Suprapubic skin (tissue), 4 donors: ENCODE measurements around the gene ZCCHC13. TPM values are rescaled to one million over a fixed set of nuclear protein-coding genes. Genes with fewer than 3 reads are reported as not detected.

Source experiments
- DNase-seq, 2 donors: peaks; one replicate each; pipeline ENCODE4 v3.0.0-alpha.2; 2019; ENCODE audit warnings: low spot score in 2 of 2
- H3K27ac ChIP-seq: fragments of 200-600 bp; sonication (generic); one replicate; pipeline ENCODE4 v1.5.1; 2019
- H3K27me3 ChIP-seq: fragments of 200-600 bp; sonication (generic); one replicate; pipeline ENCODE4 v1.5.1; 2019
- H3K36me3 ChIP-seq: fragments of 200-600 bp; sonication (generic); one replicate; pipeline ENCODE4 v1.5.1; 2019
- H3K4me1 ChIP-seq: fragments of 200-600 bp; sonication (generic); one replicate; pipeline ENCODE4 v1.5.1; 2019
- H3K4me3 ChIP-seq: fragments of 200-600 bp; sonication (generic); one replicate; pipeline ENCODE4 v1.5.1; 2019; ENCODE audit warnings: mild to moderate bottlenecking
- H3K9me3 ChIP-seq: fragments of 200-600 bp; sonication (generic); one replicate; pipeline ENCODE4 v1.5.1; 2019
- EP300 ChIP-seq: sonication (generic); formaldehyde crosslinking; IDR thresholded peaks from one replicate; pipeline ENCODE4 v1.6.1; 2017; ENCODE audit warnings: antibody characterized with exemption
- POLR2A ChIP-seq, 2 donors: fragments of 450-650 bp; IDR thresholded peaks; one replicate each; pipeline ENCODE4 v1.6.1; 2017; ENCODE audit warnings: antibody characterized with exemption in 2 of 2, mild to moderate bottlenecking in 2 of 2, moderate library complexity in 2 of 2
- POLR2AphosphoS5 ChIP-seq, 3 donors: sonication (generic); formaldehyde crosslinking; IDR thresholded peaks; one replicate each; pipeline ENCODE4 v1.6.1; 2017; ENCODE audit warnings: antibody characterized with exemption in 3 of 3
- WGBS: methylation state at CpG from one replicate; pipeline ENCODE4 v1.1.5; 2018; 5-methylcytosine and 5-hydroxymethylcytosine counted together
- total RNA-seq, 4 donors: library from RNA; depleted of rRNA; stranded (reverse); fragments of >200 nt; gene quantifications; one replicate each; pipeline ENCODE4 v1.1.0, GENCODE V29; 2016
- TF ChIP-seq, protein P1 (sequence below), 2 donors: fragments of 200-600 bp in 1 of 2; fragments of 450-650 bp in 1 of 2; sonication (generic) in 1 of 2; IDR thresholded peaks; one replicate each; pipeline ENCODE4 v1.5.1; 2016 to 2019; ENCODE audit warnings: antibody characterized with exemption in 2 of 2, mild to moderate bottlenecking in 1 of 2, moderate library complexity in 1 of 2

Gene ZCCHC13
- total RNA-seq, 4 donors from 2014 or later: not detected

DNA sequence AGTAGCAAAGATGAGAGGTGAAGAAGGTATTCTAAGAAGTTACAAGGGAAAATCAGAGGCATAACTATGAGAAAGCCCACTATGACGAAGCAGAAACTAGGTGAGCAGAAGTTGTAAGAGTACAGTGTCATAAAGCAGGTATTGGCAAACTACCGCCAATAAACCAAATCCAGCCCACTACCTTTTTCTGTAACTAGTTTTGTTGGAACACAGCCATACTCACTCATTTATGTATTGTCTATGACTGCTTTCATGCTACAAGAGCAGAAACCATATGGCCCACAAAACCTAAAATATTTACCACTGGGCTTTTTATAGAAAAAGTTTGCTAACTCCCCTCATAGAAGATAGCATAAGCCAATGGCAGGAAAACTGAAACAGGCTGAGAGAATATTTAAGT is 31.8 kb upstream of the ZCCHC13 start:
- Histone ChIP-seq H3K27me3 (no peaks in the 10 kb centered on the region), H3K9me3 (no peaks in the 10 kb centered on the region), H3K4me1 (no peaks in the 10 kb centered on the region), H3K27ac (no peak overlapping the region), H3K4me3 (no peak overlapping the region), H3K36me3 (peaks cover 23% of the 10 kb centered on the region)
- TF ChIP-seq POLR2AphosphoS5 (IDR thresholded peaks at IDR 0.05) (no peak), EP300 (no peak), POLR2A (IDR thresholded peaks at IDR 0.05) (no peak)
- DNase-seq: no peak
- 67% methylated on average over 2 of the region's 2 CpGs for WGBS

DNA sequence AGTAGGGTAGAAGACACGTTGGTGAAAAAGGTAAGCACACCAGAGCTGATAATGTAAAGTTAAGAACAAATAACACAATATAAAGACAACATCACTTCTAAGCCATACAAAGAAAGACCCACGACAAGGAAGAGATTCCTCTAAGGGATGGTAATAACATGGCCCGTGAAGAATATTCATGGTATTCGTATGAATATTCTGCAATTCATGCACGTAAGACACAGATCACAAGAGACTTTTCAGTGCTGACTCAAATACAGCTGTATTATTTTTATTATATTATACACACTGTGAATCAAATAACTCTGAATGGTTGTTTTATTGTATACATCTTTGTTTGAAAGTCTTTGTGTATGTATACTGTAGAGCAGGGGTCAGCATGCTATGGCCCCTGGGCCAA is 29.5 kb upstream of the ZCCHC13 start:
- Histone ChIP-seq H3K9me3 (no peaks in the 10 kb centered on the region), H3K27me3 (no peaks in the 10 kb centered on the region), H3K4me1 (no peaks in the 10 kb centered on the region), H3K36me3 (peaks cover 38% of the 10 kb centered on the region), H3K4me3 (no peak overlapping the region), H3K27ac (no peak overlapping the region)
- DNase-seq: no peak
- TF ChIP-seq, protein P1, sequence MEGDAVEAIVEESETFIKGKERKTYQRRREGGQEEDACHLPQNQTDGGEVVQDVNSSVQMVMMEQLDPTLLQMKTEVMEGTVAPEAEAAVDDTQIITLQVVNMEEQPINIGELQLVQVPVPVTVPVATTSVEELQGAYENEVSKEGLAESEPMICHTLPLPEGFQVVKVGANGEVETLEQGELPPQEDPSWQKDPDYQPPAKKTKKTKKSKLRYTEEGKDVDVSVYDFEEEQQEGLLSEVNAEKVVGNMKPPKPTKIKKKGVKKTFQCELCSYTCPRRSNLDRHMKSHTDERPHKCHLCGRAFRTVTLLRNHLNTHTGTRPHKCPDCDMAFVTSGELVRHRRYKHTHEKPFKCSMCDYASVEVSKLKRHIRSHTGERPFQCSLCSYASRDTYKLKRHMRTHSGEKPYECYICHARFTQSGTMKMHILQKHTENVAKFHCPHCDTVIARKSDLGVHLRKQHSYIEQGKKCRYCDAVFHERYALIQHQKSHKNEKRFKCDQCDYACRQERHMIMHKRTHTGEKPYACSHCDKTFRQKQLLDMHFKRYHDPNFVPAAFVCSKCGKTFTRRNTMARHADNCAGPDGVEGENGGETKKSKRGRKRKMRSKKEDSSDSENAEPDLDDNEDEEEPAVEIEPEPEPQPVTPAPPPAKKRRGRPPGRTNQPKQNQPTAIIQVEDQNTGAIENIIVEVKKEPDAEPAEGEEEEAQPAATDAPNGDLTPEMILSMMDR (IDR thresholded peaks at IDR 0.05): no peak
- no peak for TF ChIP-seq EP300
- TF ChIP-seq POLR2A (IDR thresholded peaks at IDR 0.05): no peak
- WGBS: 70% methylated on average over 5 of the region's 5 CpGs

DNA sequence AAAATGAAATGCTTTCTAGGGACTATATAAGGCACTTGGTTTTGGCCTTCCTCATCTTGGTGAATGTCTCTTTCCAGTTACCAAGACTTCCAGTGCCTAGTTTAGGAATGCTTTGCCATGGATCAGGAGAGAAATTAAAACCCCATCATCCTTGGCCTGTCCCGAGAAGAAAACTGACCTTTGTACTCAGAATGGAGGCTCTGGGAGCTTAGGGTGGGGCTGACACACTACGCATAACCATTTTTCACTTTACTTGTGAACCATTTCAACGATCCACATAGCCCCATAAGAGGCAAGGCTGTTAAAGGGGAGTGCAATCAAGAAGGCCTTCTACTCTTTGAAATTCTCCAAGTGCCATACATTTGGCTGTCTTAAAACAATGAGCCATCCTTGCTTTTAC is 26.7 kb upstream of the ZCCHC13 start:
- no peaks in the 10 kb centered on the region for H3K27me3 ChIP-seq
- DNase-seq: no peak
- H3K27ac ChIP-seq: no peak overlapping the region
- no peak overlapping the region for H3K4me3 ChIP-seq
- no peaks in the 10 kb centered on the region for H3K4me1 ChIP-seq
- peaks cover 55% of the 10 kb centered on the region for H3K36me3 ChIP-seq
- 89% methylated on average over 3 of the region's 3 CpGs for WGBS
- no peak for TF ChIP-seq POLR2A (IDR thresholded peaks at IDR 0.05)
- TF ChIP-seq, protein P1 (IDR thresholded peaks at IDR 0.05): no peak
- no peak for TF ChIP-seq EP300
- no peak for TF ChIP-seq POLR2AphosphoS5 (IDR thresholded peaks at IDR 0.05)
- no peaks in the 10 kb centered on the region for H3K9me3 ChIP-seq

DNA sequence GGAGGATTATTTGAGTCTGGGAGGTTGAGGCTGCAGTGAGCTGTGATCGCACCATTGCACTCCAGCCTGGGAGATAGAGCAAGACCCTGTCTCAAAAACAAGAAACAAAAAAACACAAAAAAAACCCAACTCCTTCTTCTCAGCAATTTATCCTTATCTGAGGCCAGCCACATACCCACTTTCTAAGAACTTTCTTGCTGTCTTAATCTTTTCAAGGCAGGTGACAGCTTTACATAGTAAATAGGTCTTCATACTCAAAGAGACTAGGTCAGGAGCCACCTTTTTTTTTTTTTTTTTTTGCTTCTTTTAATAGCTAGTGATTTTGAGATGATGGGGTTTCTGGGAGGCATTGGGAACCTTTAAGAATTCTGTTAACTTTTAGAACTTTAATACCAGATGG is 26.1 kb upstream of the ZCCHC13 start:
- H3K9me3 ChIP-seq: no peaks in the 10 kb centered on the region
- TF ChIP-seq POLR2A (IDR thresholded peaks at IDR 0.05) (no peak), POLR2AphosphoS5 (IDR thresholded peaks at IDR 0.05) (no peak)
- TF ChIP-seq, protein P1 (IDR thresholded peaks at IDR 0.05): no peak
- H3K4me1 ChIP-seq: no peaks in the 10 kb centered on the region
- no peak overlapping the region for H3K27ac ChIP-seq
- no peak overlapping the region for H3K4me3 ChIP-seq
- whole genome bisulfite sequencing: 100% methylated on average over 1 of the region's 1 CpG
- H3K27me3 ChIP-seq: no peaks in the 10 kb centered on the region
- peaks cover 55% of the 10 kb centered on the region for H3K36me3 ChIP-seq
- DNase-seq: no peak

DNA sequence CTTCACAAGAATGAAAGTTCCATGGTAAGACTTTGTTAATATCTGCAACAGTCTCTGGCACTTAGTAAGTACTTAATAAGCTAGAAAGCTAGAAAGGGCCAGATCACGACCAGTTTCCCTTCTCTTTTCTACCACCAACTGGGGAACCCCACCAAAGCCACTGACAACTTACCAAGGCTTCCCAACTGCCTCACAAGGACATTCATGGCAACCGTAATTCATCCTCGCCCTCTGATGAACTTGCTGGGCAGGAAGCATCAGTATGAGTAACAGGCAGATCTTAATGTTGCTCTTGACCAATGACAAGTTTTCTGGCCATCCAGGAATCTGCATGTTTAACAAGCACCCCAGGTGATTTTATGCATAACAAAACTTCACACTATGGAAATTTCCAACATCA is 23.2 kb upstream of the ZCCHC13 start:
- Histone ChIP-seq H3K36me3 (peaks cover 46% of the 10 kb centered on the region), H3K9me3 (no peaks in the 10 kb centered on the region), H3K4me3 (no peak overlapping the region), H3K4me1 (no peaks in the 10 kb centered on the region), H3K27ac (no peak overlapping the region), H3K27me3 (no peaks in the 10 kb centered on the region)
- TF ChIP-seq, protein P1 (IDR thresholded peaks at IDR 0.05): no peak
- TF ChIP-seq POLR2AphosphoS5 (IDR thresholded peaks at IDR 0.05): no peak
- TF ChIP-seq POLR2A (IDR thresholded peaks at IDR 0.05): no peak
- no peak for TF ChIP-seq EP300
- WGBS: 70% methylated on average over 3 of the region's 3 CpGs
- DNase-seq: no peak

DNA sequence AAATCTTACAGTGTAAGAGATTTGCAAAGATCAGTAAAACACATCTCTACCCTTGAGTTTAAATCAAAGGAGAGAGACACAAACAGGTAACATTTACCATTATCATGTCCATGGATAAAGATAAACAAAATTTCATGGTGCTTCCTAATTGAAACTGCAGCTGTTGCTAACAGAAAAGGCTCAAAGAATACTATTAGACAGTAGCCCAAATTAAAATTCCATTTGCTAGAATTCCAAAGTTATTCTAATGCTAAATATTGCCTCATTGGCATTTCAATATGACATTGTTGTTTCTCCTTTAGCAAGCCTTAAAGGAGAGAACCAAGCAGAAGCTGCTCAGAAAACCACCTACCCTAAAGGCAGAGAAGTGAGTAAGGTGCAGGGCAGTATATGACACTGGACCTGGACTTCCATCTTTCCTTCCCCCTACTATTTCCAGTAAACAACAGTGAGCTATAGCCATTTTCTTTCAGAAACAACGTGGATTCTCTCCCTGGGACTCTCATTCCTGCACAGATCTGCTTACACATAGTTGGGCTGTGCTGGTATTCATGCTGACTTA is 19.5 kb upstream of the ZCCHC13 start:
- peaks cover 21% of the 10 kb centered on the region for H3K36me3 ChIP-seq
- H3K9me3 ChIP-seq: no peaks in the 10 kb centered on the region
- H3K4me1 ChIP-seq: peaks cover 5% of the 10 kb centered on the region
- TF ChIP-seq POLR2A (IDR thresholded peaks at IDR 0.05): no peak
- TF ChIP-seq, protein P1 (IDR thresholded peaks at IDR 0.05): no peak
- no peak for TF ChIP-seq EP300
- TF ChIP-seq POLR2AphosphoS5 (IDR thresholded peaks at IDR 0.05): no peak
- no peak overlapping the region for H3K27ac ChIP-seq
- H3K27me3 ChIP-seq: no peaks in the 10 kb centered on the region
- no peak overlapping the region for H3K4me3 ChIP-seq
- no peak for DNase-seq
- WGBS: 31% methylated on average over 1 of the region's 1 CpG
